ENCODE results near the gene ATF6. TPM values are rescaled to one million over a fixed set of nuclear protein-coding genes. Genes with fewer than 3 reads are reported as not detected.
"Not testable (repeated sequence)": the region's sequence is repeated elsewhere in the genome, so short reads cannot be mapped to it uniquely, and the experiment has no call there.

The ATF6 gene
- total RNA-seq, 1 donor from 2014 or later, result 14.4 TPM

DNA sequence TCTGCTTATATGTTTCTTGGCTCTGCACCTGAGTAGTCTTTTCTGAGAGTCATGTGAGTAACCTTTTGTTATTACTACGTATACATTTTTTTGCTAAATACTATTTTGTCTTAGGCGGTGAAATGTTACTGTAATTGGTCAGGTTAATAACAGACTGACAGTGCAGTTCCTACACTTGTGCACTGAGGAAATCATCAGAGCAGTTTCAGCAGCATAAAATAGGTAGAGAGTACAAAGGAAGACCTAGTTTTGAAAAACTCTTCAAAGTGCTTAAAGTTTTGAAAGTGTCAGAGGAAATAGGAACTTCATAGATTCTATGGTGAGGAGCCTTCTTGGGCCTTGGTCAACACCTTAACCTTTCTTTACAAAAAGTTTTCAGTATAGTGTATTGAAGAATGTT is 11.1 kb downstream of the ATF6 start:
- ATAC-seq (no peak), DNase-seq (ENCODE audit: low spot score) (no peak)

- ATAC-seq, result no peak
- no peak for DNase-seq (ENCODE audit: low spot score)
Observed at GRCh38 chr1:161778522-161778921, 12.4 kb downstream of the ATF6 start.

- ATAC-seq, result no peak
- no peak for DNase-seq (ENCODE audit: low spot score)
Observed at GRCh38 chr1:161779393-161779792, 13.3 kb downstream of the ATF6 start.

DNA sequence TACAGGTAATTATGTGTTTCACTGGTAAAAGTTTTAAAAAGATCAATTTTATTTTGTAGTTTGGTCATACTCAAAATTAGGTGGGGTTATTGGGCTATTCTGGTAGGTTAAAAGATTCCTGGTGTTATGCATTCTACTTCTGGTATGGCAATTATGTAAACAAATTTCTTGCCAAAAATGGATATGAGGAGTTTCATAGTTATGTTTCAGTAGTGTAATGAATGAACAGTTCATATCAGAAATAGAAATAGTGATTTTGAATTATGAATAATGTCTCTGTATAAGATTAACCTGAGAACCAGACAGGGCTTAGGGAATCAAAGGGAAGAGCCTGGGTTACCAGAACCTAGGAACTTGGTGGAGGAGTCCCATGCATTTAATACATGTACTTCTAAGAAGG is 15.9 kb downstream of the ATF6 start:
- ATAC-seq (no peak), DNase-seq (ENCODE audit: low spot score) (no peak)

DNA sequence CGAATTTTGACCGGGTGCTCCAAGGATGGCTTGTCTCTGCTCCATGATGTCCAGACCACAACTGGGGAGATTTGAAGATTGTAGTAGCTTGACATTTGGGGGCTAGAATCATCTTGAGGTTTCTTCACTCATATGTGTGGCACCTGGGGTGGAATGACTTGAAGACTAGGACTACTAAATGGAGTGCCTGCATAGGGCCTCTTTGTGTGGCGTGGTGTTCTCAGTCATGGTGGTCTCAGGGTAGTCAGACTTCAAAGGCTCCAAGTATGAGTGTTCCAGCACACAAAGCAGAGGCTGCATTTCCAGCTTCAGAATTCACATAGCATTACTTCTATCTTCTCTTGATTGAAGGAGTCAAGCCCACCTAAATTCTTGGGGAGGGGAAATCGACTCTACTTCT is 16.8 kb downstream of the ATF6 start:
- DNase-seq (ENCODE audit: low spot score), result no peak
- ATAC-seq, result no peak

DNA sequence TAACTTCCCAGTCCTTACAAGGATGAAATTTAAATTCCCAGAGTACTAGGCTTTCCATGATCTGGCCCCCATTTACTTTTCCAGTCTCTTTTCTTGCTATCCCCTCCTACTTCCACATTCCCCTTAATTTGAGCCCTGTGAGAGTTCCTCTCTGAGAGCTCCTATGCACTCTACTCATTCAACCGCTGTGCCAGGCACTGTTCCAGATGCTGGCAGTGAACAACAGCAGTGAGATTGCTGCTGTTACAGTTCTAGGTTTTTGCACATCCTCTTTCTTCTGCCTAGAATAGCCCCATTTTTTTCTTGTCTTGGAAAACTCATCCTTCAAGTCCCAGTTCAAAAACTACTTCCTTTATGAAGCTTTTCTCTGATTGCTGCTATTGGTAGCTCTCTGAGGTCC is 18.8 kb downstream of the ATF6 start:
- no peak for DNase-seq (ENCODE audit: low spot score)
- ATAC-seq, result peak; percentile 38

DNA sequence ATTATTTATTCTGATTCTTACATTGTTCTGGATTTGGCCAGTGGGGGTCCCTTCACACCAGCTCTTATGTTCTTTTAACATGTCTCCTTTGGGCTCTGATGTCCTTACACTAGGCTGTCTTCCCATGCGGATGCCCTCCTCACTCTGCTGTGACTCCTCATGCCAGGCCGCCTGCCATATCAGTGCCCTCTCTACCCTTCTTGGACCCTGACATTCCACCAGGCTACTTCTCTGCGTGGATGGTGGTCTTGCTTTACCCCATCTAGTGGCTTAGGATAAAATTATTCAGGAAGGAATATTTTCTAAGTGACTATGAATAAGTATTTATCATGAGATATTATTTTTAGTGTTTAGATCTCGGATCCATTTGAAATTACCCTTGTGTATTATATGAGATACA is 21.2 kb downstream of the ATF6 start:
- DNase-seq (ENCODE audit: low spot score) (no peak), ATAC-seq (no peak)

DNA sequence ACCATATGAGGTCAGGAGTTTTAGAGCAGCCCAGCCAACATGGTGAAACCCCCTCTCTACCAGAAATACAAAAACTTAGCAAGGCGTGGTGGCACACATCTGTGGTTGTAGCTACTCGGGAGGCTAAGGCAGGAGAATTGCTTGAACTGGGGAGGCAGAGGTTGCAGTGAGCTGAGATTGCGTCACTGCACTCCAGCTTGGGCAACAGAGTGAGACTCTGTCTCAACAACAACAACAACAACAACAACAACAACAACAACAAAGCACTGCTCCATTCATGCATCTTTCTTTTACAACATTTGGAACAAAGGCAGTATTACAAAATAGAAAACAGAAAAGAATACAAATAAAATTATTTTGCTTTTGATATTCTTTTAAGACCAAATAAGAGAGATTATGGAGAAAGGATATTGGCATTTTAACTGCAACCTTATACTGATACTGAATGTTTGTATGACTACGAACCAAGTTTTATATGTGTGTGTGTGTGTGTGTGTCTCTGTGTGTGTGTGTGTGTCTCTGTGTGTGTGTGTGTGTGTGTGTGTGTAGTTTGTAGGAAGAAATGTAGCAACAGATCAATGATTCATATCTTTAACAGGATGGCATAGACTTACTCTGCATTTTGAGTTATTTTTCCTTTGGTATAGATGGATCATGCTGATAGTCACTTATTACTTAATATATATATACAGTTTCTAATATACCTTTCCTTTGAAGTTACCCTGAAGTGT is 24.6 kb downstream of the ATF6 start:
- ATAC-seq, result no peak
- no peak for DNase-seq (ENCODE audit: low spot score)

DNA sequence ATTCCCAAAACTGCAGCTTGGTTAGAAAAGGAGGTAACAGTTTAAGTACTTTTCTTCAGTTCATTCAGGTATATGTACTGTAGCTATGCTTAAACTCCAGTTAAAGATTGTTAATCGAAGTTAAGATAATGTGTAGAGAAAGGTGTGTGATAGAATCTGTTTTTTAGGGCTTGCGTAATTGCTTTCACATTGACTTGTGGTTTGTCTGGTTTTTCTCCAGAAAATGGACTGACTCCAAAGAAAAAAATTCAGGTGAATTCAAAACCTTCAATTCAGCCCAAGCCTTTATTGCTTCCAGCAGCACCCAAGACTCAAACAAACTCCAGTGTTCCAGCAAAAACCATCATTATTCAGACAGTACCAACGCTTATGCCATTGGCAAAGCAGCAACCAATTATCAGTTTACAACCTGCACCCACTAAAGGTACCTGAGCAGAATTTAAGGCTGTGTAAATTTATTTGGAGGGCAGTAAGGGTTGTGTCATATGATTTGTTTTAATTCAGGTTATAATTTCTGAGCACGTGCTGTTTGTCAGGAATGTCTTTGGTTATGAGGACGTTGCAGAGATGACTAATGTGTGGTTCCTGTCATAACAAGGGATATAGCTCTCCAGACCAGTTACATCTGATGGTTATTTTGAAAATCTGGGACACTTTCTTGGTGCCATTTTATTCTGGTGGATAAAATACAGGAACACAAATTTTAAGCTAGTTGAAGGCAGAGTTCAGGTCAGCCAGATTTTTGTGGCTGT is 26.0 kb downstream of the ATF6 start:
- no peak for ATAC-seq
- no peak for DNase-seq (ENCODE audit: low spot score)

DNA sequence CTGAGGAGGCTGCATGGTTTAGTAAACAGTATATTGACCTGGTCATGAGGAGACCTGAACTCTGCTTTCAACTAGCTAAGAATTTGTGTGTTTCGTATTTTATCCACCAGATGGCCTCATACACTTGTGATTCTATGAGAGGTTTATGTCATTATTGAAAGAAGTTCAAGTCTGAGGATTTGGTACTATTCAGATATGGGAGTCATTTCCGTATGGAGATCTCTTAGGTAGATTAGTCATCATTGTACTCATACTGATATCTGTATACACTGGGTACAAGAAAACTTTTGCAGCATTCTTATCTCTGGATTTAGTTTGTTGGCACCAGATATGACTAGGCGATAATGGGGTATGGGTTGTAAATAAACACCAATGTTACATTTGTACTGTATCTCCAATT is 26.6 kb downstream of the ATF6 start:
- DNase-seq (ENCODE audit: low spot score) (no peak), ATAC-seq (peak; percentile 94)

DNA sequence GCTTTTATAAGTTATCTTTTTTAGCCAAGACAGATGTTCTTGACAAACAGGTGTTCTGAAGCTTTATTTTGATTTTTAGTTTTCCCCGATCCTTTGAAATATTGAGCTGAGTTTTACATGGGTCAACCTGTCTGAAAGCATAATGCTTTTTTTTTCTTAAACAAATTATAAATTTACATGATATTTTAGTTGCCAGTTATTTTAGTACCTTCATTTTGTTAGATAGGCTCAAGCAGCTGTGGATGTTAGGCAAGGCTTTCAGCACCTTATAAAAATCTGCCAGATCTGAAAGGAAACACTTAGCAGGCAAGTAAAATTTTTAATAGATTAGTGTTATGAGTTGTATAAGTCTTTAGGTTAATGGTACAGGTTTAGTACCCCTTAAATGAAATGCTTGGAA is 33.7 kb downstream of the ATF6 start:
- DNase-seq (ENCODE audit: low spot score) (no peak), ATAC-seq (no peak)

DNA sequence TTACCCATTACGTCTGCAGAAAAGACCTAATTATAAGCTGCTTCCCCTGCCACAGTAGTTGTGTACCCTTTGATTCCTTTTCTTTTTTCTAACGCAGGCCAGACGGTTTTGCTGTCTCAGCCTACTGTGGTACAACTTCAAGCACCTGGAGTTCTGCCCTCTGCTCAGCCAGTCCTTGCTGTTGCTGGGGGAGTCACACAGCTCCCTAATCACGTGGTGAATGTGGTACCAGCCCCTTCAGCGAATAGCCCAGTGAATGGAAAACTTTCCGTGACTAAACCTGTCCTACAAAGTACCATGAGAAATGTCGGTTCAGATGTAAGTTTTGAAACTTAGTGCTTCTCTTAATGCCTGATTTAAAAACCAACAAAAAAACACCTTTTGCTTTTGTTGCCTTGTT is 35.8 kb downstream of the ATF6 start:
- ATAC-seq (no peak), DNase-seq (ENCODE audit: low spot score) (no peak)

- no peak for ATAC-seq
- DNase-seq (ENCODE audit: low spot score), result no peak
Observed at GRCh38 chr1:161803181-161803580, 37.1 kb downstream of the ATF6 start.

DNA sequence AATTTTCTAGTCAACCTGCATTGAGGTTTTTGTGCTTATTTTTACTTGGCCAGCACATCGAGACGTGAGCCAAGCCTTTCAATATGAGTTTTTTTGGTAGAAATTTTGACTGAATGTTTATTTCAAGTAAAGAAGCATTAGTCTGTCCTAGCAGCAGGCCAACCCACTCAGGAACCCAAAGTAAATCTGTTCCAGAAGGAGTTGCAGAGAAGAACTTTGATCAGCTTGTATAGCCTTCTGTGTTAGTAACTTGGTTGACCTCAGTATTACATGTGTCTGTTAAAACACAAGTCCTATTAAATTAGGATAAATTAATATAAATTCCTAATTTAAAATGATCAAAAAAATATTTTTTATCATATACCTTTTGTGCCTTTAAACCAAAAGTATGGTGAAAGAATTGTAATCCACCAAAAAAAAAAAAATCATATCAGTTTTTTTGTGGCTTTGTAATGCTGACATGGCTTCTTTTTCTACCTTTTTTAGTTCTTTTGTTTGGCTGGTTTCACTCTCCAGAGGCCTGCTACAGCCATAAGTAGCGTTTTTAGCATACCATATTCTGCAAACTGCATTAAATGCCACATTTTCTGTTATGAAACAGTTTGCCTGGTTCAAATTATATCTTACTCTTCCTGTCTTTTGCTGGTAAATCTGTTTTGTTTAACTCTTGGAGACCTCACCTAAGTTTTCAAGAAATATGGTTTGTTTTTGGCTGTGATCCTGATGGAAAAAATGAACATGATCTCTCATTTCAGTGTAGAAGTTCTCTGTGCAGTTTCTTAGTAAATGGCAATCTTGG is 39.5 kb downstream of the ATF6 start:
- DNase-seq (ENCODE audit: low spot score), result no peak
- peak; percentile 30 for ATAC-seq

GRCh38 chr1:161809202-161809601 is 43.1 kb downstream of the ATF6 start:
- not testable (repeated sequence) for ATAC-seq; DNase-seq (ENCODE audit: low spot score)

GRCh38 chr1:161809656-161810055 is 43.5 kb downstream of the ATF6 start:
- ATAC-seq, result not testable (repeated sequence)

DNA sequence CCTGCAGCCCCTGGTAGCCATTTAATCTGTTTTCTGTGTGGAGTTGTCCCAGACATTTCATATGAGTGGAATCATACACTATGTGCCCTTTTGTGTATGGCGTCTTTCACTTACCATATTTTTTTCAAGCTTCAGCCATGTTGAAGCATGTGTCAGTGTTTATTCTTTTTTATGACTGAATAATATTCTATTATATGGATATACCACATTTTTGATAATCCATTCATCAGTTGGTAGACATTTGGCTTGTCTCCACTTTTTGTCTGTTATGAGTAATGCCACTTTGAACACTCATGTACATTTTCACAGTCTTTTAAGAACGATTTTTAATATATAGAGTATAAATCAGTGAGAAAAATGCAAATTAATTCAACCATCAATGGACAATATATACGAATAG is 44.7 kb downstream of the ATF6 start:
- DNase-seq (ENCODE audit: low spot score) (no peak), ATAC-seq (no peak)

More at GRCh38 chr1:161809656-161810055, 43.5 kb downstream of the ATF6 start:
- not testable (repeated sequence) for DNase-seq (ENCODE audit: low spot score)

GRCh38 chr1:161816201-161816600 is 50.1 kb downstream of the ATF6 start:
- DNase-seq (ENCODE audit: low spot score) (no peak), ATAC-seq (peak; percentile 93)

- no peak for ATAC-seq
- DNase-seq (ENCODE audit: low spot score), result no peak
Observed at GRCh38 chr1:161817176-161817730, 51.1 kb downstream of the ATF6 start.

- DNase-seq (ENCODE audit: low spot score), result no peak
- peak; percentile 57 for ATAC-seq
Observed at GRCh38 chr1:161820914-161821313, 54.8 kb downstream of the ATF6 start.

- ATAC-seq, result no peak
- no peak for DNase-seq (ENCODE audit: low spot score)
Observed at GRCh38 chr1:161824618-161825017, 58.5 kb downstream of the ATF6 start.

All from left lobe of liver (tissue), 2 donors.